Uterus (tissue), 4 donors: ENCODE data around the gene ARHGAP12. TPM values are rescaled to one million over a fixed set of nuclear protein-coding genes. Genes with fewer than 3 reads are reported as not detected.

Experiments
- DNase-seq, 2 donors: peaks; one replicate each; pipeline ENCODE4 v3.0.0-alpha.2; 2019 to 2020
- H3K27ac ChIP-seq, 2 donors: fragments of 200-600 bp; sonication (generic); 1 replicate in 1 of 2; 2 replicates in 1 of 2; pipeline ENCODE4 v1.5.1; 2016 to 2018
- H3K27me3 ChIP-seq, 2 donors: fragments of 200-600 bp; sonication (generic); one replicate each; pipeline ENCODE4 v1.5.1; 2018 to 2019; ENCODE audit warnings: control low read depth in 1 of 2
- H3K36me3 ChIP-seq, 2 donors: fragments of 200-600 bp; sonication (generic); one replicate each; pipeline ENCODE4 v1.5.1; 2019; ENCODE audit warnings: control low read depth in 1 of 2
- H3K4me1 ChIP-seq, 2 donors: fragments of 200-600 bp; sonication (generic); one replicate each; pipeline ENCODE4 v1.5.1; 2018 to 2019; ENCODE audit warnings: control low read depth in 1 of 2
- H3K4me3 ChIP-seq, 2 donors: fragments of 200-600 bp; sonication (generic); 1 replicate in 1 of 2; 2 replicates in 1 of 2; pipeline ENCODE4 v1.5.1; 2018 to 2019; ENCODE audit warnings: mild to moderate bottlenecking in 1 of 2
- H3K9me3 ChIP-seq, 2 donors: fragments of 200-600 bp; sonication (generic); one replicate each; pipeline ENCODE4 v1.5.1; 2019; ENCODE audit warnings: control low read depth in 1 of 2
- POLR2A ChIP-seq, 2 donors: fragments of 450-650 bp; IDR thresholded peaks; one replicate each; pipeline ENCODE4 v1.6.1; 2016; ENCODE audit warnings: antibody characterized with exemption in 2 of 2, mild to moderate bottlenecking in 1 of 2, moderate library complexity in 1 of 2
- intact Hi-C: fragments of 100-400 bp; cut with DNase I; formaldehyde crosslinking; loops from one replicate; pipeline ENCODE4 v1.15.1; 2023; ENCODE audit warnings: low total_unique reads
- total RNA-seq, 4 donors: library from RNA; depleted of rRNA in 3 of 4; stranded (reverse); fragments of >200 nt in 3 of 4; gene quantifications; one replicate each; pipeline versions ENCODE4 v1.1.0 to v1.2.4, GENCODE V29; 2014 to 2023
- TF ChIP-seq, protein P1 (sequence below), 4 experiments: fragments of 200-600 bp in 2 of 4; fragments of 450-650 bp in 2 of 4; sonication (generic) in 2 of 4; IDR thresholded peaks; one replicate each; pipeline ENCODE4 v1.5.1; 2016 to 2019; ENCODE audit warnings: antibody characterized with exemption in 4 of 4, mild to moderate bottlenecking in 2 of 4, moderate library complexity in 1 of 4
- donor health status: DM: yes; HTN: yes; CAD: no.

ARHGAP12 gene
- total RNA-seq = 10 to 100 TPM; 37.7 to 82.5 (median 57.3) TPM

- intact Hi-C loops = no loop called here
These were observed at the start of gene ARHGAP12 for GRCh38 chr10:31928549-31929260. TSS of gene ARHGAP12 (minus strand) at chr10:31928831. CDS start at chr10:31908855, 19,976 bp downstream.

GRCh38 chr10:31978156-31978483 is 49.5 kb upstream of the ARHGAP12 start:
- no peaks in the 10 kb centered on the region for H3K4me1 ChIP-seq

More at GRCh38 chr10:31928549-31929260, at the start of gene ARHGAP12:
- H3K27me3 ChIP-seq = no peaks in the 10 kb centered on the region
- TF ChIP-seq, protein P1, sequence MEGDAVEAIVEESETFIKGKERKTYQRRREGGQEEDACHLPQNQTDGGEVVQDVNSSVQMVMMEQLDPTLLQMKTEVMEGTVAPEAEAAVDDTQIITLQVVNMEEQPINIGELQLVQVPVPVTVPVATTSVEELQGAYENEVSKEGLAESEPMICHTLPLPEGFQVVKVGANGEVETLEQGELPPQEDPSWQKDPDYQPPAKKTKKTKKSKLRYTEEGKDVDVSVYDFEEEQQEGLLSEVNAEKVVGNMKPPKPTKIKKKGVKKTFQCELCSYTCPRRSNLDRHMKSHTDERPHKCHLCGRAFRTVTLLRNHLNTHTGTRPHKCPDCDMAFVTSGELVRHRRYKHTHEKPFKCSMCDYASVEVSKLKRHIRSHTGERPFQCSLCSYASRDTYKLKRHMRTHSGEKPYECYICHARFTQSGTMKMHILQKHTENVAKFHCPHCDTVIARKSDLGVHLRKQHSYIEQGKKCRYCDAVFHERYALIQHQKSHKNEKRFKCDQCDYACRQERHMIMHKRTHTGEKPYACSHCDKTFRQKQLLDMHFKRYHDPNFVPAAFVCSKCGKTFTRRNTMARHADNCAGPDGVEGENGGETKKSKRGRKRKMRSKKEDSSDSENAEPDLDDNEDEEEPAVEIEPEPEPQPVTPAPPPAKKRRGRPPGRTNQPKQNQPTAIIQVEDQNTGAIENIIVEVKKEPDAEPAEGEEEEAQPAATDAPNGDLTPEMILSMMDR (IDR thresholded peaks at IDR 0.05) = no peak
- TF ChIP-seq POLR2A (IDR thresholded peaks at IDR 0.05) = peak; percentile 95 to 97
- no peaks in the 10 kb centered on the region for H3K36me3 ChIP-seq
- no peaks in the 10 kb centered on the region for H3K4me1 ChIP-seq
- peak within 1 kb of the TSS; percentile 93 to 96 for H3K27ac ChIP-seq
- H3K4me3 ChIP-seq = peak within 1 kb of the TSS; percentile 75 to 94
- DNase-seq = peak; percentile 89 to 93
- no peaks in the 10 kb centered on the region for H3K9me3 ChIP-seq

GRCh38 chr10:31977440-31978155 is 49.0 kb upstream of the ARHGAP12 start:
- no peak for TF ChIP-seq POLR2A (IDR thresholded peaks at IDR 0.05)
- TF ChIP-seq, protein P1 (IDR thresholded peaks at IDR 0.05) = no peak
- no peak for DNase-seq
- Histone ChIP-seq H3K4me1 (no peaks in the 10 kb centered on the region), H3K36me3 (no peaks in the 10 kb centered on the region), H3K9me3 (no peaks in the 10 kb centered on the region), H3K4me3 (no peak overlapping the region), H3K27me3 (no peaks in the 10 kb centered on the region), H3K27ac (no peak overlapping the region)
- intact Hi-C loops = no loop called here

More at GRCh38 chr10:31978156-31978483, 49.5 kb upstream of the ARHGAP12 start:
- no peaks in the 10 kb centered on the region for H3K9me3 ChIP-seq
- TF ChIP-seq POLR2A (IDR thresholded peaks at IDR 0.05) = no peak
- TF ChIP-seq, protein P1 (IDR thresholded peaks at IDR 0.05) = no peak
- no peak overlapping the region for H3K27ac ChIP-seq
- no peak for DNase-seq
- H3K36me3 ChIP-seq = no peaks in the 10 kb centered on the region
- no peaks in the 10 kb centered on the region for H3K27me3 ChIP-seq
- H3K4me3 ChIP-seq = no peak overlapping the region
- intact Hi-C loops = no loop called here

DNA sequence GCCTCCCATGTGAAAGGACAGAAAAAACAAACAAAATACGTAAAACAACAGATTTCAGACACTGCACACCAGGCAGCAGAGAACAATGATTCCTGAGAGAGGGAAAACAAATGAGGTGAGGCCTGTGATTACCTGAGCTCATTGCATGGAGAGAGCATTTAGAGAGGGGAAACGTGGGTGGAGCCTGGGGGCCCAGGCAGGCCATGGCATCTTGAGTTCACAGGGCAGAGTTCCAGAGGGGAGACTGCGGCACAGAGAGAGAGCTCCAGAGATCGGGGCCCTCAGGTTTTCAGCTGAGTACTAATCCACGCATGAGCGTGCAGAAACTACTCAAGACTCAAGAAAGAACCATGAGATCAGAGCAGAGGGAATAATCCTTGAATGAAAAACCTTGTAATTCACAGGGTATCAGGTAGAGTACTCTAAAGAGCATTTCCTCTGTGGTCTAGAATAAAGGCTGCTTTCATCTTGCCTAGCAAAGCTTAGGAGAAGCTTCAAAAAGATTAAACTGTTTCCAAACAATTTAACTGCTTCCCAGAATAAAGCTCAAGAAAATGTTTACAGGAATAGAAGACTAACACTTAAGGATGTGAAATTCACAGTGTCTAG is 46.6 kb upstream of the ARHGAP12 start:
- Histone ChIP-seq H3K4me1 (no peaks in the 10 kb centered on the region), H3K4me3 (no peak overlapping the region), H3K27ac (no peak overlapping the region), H3K27me3 (no peaks in the 10 kb centered on the region), H3K9me3 (no peaks in the 10 kb centered on the region), H3K36me3 (no peaks in the 10 kb centered on the region)
- intact Hi-C loops = no loop called here
- TF ChIP-seq POLR2A (IDR thresholded peaks at IDR 0.05) = no peak
- TF ChIP-seq, protein P1 (IDR thresholded peaks at IDR 0.05) = no peak
- DNase-seq = no peak
